ENCODE measurements around the gene CRCP.
"Not testable (repeated sequence)": the region's sequence is repeated elsewhere in the genome, so short reads cannot be mapped to it uniquely, and the experiment has no call there.

The CRCP gene

DNA sequence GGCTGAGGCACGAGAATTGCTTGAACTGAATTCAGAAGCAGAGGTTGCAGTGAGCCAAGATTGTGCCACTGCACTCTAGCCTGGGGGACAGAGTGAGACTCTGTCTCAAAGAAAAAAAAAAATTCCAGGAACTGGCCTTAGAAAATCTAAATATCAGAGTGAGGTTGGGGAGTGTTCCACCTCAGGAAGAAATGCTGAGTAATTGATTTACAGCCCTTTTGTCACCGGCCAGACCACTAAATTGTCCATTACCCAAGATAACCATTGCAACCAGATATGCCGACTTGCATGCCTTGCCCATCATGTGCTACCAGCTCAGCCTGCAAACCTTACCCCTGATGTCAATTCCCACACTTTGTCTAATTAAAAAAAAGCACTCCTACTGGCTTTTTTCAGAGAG lies 42.4 kb downstream of the CRCP start:
- H3K9me3 ChIP-seq (ENCODE audit: control insufficient read depth, low read length), result peaks cover 6% of the 10 kb centered on the region
- H3K4me3 ChIP-seq (ENCODE audit: extremely low read depth, insufficient read depth, low read length, poor library complexity, severe bottlenecking), result no peak overlapping the region
- peaks cover 11% of the 10 kb centered on the region for H3K4me1 ChIP-seq (ENCODE audit: control insufficient read depth, insufficient read depth, low read length, poor library complexity, severe bottlenecking)
- WGBS, 2 experiments (ENCODE audit: insufficient coverage in 2 of 2), result 93 to 97% methylated on average over 2 to 3 of the region's 3 CpGs
- peaks cover 63% of the 10 kb centered on the region for H3K36me3 ChIP-seq (ENCODE audit: control insufficient read depth, insufficient read depth, low read length)
- no peak overlapping the region for H3K27ac ChIP-seq (ENCODE audit: low read depth, low read length, severe bottlenecking)

DNA sequence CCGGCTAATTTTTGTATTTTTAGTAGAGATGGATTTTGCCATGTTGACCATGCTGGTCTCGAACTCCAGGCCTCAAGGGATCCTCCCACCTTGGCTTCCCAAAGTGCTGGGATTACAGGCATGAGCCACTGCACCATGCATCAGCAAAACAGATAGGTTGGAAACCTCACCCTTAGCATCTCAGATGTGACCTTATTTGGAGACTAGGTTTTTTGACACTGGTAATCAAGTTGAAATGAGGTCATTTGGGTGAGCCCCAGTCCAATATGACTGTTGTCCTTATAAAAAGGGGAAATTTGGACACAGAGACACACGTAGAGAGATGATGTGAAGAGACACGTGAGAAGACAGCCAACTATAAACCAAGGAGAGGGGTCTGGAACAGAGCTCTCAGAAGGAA lies 48.0 kb downstream of the CRCP start:
- no peaks in the 10 kb centered on the region for H3K4me1 ChIP-seq (ENCODE audit: control insufficient read depth, insufficient read depth, low read length, poor library complexity, severe bottlenecking)
- H3K4me3 ChIP-seq (ENCODE audit: extremely low read depth, insufficient read depth, low read length, poor library complexity, severe bottlenecking), result no peak overlapping the region
- WGBS, 2 experiments (ENCODE audit: insufficient coverage in 2 of 2), result 73 to 93% methylated on average over 2 to 4 of the region's 4 CpGs

DNA sequence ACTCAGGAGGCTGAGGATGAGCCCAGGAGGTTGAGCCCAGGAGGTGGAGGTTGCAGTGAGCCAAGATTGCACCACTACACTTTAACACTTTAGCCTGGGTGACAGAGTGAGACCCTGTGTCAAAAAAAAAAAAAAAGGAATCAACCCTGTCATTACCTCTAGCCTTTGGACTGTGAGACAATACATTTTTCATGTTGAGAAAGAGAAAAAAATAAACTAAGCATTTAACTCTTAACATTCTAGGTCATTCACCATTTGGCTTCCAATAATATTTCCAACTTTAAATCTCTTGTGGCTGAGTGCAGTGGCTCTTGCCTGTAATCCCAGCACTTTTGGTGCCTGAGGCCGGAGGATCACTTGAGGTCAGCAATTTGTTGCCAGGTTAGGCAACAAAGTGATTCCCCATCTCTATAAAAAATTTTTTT lies 48.6 kb downstream of the CRCP start:
- Histone ChIP-seq H3K9me3 (ENCODE audit: control insufficient read depth, low read length) (peaks cover 3% of the 10 kb centered on the region), H3K4me3 (ENCODE audit: extremely low read depth, insufficient read depth, low read length, poor library complexity, severe bottlenecking) (no peak overlapping the region), H3K27ac (ENCODE audit: low read depth, low read length, severe bottlenecking) (no peak overlapping the region), H3K36me3 (ENCODE audit: control insufficient read depth, insufficient read depth, low read length) (peaks cover 11% of the 10 kb centered on the region), H3K4me1 (ENCODE audit: control insufficient read depth, insufficient read depth, low read length, poor library complexity, severe bottlenecking) (no peaks in the 10 kb centered on the region)
- 91 to 100% methylated on average over 1 of the region's 1 CpG for WGBS, 2 experiments (ENCODE audit: insufficient coverage in 2 of 2)

More for the DNA sequence above, 48.0 kb downstream of the CRCP start:
- peaks cover 17% of the 10 kb centered on the region for H3K36me3 ChIP-seq (ENCODE audit: control insufficient read depth, insufficient read depth, low read length)
- H3K9me3 ChIP-seq (ENCODE audit: control insufficient read depth, low read length), result peaks cover 6% of the 10 kb centered on the region
- H3K27ac ChIP-seq (ENCODE audit: low read depth, low read length, severe bottlenecking), result no peak overlapping the region

DNA sequence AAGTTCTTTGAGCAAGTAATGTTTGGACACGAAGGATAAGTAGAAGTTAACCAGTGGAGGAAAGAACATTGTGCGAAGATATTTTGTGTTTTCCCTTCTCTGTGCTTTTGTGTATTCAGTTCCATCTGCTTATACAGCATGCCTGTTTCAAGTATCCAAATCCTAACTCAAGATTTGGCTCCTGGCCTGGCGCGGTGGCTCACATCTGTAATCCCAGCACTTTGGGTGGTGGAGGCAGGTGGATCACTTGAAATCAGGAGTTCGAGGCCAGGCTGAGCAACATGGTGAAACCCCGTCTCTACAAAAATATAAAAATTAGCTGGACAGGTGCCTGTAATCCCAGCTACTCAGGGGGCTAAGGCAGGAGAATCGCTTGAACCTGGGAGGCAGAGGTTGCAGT lies 49.7 kb downstream of the CRCP start:
- WGBS, 2 experiments (ENCODE audit: insufficient coverage in 2 of 2), result 98 to 100% methylated on average over 3 to 4 of the region's 7 CpGs
- H3K4me3 ChIP-seq (ENCODE audit: extremely low read depth, insufficient read depth, low read length, poor library complexity, severe bottlenecking), result no peak overlapping the region
- no peaks in the 10 kb centered on the region for H3K9me3 ChIP-seq (ENCODE audit: control insufficient read depth, low read length)
- no peaks in the 10 kb centered on the region for H3K4me1 ChIP-seq (ENCODE audit: control insufficient read depth, insufficient read depth, low read length, poor library complexity, severe bottlenecking)
- no peak overlapping the region for H3K27ac ChIP-seq (ENCODE audit: low read depth, low read length, severe bottlenecking)
- H3K36me3 ChIP-seq (ENCODE audit: control insufficient read depth, insufficient read depth, low read length), result no peaks in the 10 kb centered on the region

GRCh38 chr7:66167773-66168387 lies 53.2 kb downstream of the CRCP start:
- H3K4me1 ChIP-seq (ENCODE audit: control insufficient read depth, insufficient read depth, low read length, poor library complexity, severe bottlenecking), result no peaks in the 10 kb centered on the region
- WGBS, 2 experiments (ENCODE audit: insufficient coverage in 2 of 2), result 89 to 100% methylated on average over 1 to 3 of the region's 7 CpGs
- H3K4me3 ChIP-seq (ENCODE audit: extremely low read depth, insufficient read depth, low read length, poor library complexity, severe bottlenecking), result no peak overlapping the region
- no peaks in the 10 kb centered on the region for H3K9me3 ChIP-seq (ENCODE audit: control insufficient read depth, low read length)
- H3K36me3 ChIP-seq (ENCODE audit: control insufficient read depth, insufficient read depth, low read length), result no peaks in the 10 kb centered on the region
- H3K27ac ChIP-seq (ENCODE audit: low read depth, low read length, severe bottlenecking), result no peak overlapping the region

DNA sequence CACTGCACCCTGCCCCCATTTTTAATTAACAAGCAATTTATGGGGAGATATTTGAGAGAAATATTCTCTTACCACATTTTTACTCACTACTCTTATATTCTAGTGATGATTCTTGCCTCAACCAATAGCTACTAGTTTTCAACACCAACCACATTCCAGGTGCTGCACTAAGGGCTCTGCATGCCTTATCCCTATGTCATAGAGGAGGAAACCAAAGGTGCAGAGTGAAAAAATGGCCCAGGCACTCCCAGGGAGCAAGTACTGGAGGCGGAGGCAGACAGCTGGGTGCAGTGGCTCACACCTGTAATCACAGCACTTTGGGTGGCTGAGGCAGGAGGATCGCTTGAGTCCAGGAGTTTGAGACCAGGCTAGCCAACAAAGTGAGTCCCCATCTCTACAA lies 55.0 kb downstream of the CRCP start:
- Histone ChIP-seq H3K4me3 (ENCODE audit: extremely low read depth, insufficient read depth, low read length, poor library complexity, severe bottlenecking) (no peak overlapping the region), H3K36me3 (ENCODE audit: control insufficient read depth, insufficient read depth, low read length) (no peaks in the 10 kb centered on the region), H3K27ac (ENCODE audit: low read depth, low read length, severe bottlenecking) (no peak overlapping the region), H3K4me1 (ENCODE audit: control insufficient read depth, insufficient read depth, low read length, poor library complexity, severe bottlenecking) (no peaks in the 10 kb centered on the region), H3K9me3 (ENCODE audit: control insufficient read depth, low read length) (no peaks in the 10 kb centered on the region)
- 84 to 100% methylated on average over 2 of the region's 2 CpGs for WGBS, 2 experiments (ENCODE audit: insufficient coverage in 2 of 2)

GRCh38 chr7:66170309-66171231 lies 55.9 kb downstream of the CRCP start:
- Histone ChIP-seq H3K4me3 (ENCODE audit: extremely low read depth, insufficient read depth, low read length, poor library complexity, severe bottlenecking) (no peak overlapping the region), H3K4me1 (ENCODE audit: control insufficient read depth, insufficient read depth, low read length, poor library complexity, severe bottlenecking) (no peaks in the 10 kb centered on the region), H3K9me3 (ENCODE audit: control insufficient read depth, low read length) (no peaks in the 10 kb centered on the region), H3K36me3 (ENCODE audit: control insufficient read depth, insufficient read depth, low read length) (no peaks in the 10 kb centered on the region), H3K27ac (ENCODE audit: low read depth, low read length, severe bottlenecking) (no peak overlapping the region)
- WGBS, 2 experiments (ENCODE audit: insufficient coverage in 2 of 2), result 80 to 83% methylated on average over 11 to 12 of the region's 16 CpGs

DNA sequence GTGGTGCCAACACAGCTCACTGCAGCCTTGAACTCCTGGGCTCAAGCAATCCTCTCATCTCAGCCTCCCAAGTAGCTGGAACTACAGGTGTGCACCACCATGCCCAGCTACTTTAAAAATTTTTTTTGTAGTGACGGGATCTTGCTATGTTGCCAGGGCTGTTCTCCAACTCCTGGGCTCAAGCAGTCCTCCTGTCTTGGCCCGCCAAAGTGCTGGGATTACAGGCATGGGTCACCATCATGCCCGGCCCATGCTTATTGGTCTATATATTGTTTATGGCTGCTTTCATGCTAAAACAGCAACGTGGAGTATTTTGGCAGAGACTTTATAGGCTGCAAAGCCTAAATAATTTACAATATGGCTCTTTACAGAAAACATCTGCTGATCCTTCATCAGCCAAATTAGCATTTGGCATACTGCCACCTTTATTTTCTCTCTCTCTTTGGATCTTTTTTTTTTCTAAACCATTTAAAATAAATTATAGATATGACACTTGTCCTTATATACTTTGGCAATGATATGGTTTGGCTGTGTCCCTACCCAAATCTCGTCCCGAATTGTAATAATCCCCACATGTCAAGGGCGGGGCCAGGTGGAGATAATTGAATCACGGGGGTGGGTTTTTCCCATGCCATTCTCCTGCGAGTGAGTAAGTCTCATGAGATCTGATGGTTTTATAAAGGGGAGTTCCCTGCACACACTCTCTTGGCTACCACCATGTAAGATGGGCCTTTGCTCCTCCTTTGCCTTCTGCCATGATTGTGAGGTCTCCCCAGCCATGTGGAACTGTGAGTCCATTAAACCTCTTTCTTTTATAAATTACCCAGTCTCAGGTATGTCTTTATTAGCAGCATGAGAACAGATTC lies 58.1 kb downstream of the CRCP start:
- 93 to 100% methylated on average over 3 to 7 of the region's 9 CpGs for WGBS, 2 experiments (ENCODE audit: insufficient coverage in 2 of 2)
- not testable (repeated sequence) for H3K9me3 ChIP-seq (ENCODE audit: control insufficient read depth, low read length); H3K36me3 ChIP-seq (ENCODE audit: control insufficient read depth, insufficient read depth, low read length); H3K27ac ChIP-seq (ENCODE audit: low read depth, low read length, severe bottlenecking); H3K4me3 ChIP-seq (ENCODE audit: extremely low read depth, insufficient read depth, low read length, poor library complexity, severe bottlenecking); H3K4me1 ChIP-seq (ENCODE audit: control insufficient read depth, insufficient read depth, low read length, poor library complexity, severe bottlenecking)

DNA sequence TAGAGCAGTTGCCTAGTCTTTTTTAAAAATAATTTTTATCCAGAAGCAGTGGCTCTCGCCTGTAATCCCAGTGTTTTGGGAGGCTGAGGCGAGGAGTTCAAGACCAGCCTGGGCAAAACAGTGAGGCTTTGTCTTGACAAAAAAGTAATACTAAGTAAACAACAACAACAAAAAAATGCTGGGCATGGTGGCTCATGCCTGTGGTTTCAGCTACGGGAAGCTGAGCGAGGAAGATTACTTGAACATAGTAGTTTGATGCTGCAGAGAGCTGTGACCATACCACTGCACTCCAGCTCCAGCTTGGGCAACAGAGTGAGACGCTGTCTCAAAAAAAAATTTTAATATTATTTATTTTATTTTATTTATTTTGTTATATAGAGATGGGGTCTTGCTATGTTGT lies 59.2 kb downstream of the CRCP start:
- Histone ChIP-seq H3K36me3 (ENCODE audit: control insufficient read depth, insufficient read depth, low read length) (no peaks in the 10 kb centered on the region), H3K4me1 (ENCODE audit: control insufficient read depth, insufficient read depth, low read length, poor library complexity, severe bottlenecking) (no peaks in the 10 kb centered on the region), H3K27ac (ENCODE audit: low read depth, low read length, severe bottlenecking) (no peak overlapping the region), H3K4me3 (ENCODE audit: extremely low read depth, insufficient read depth, low read length, poor library complexity, severe bottlenecking) (no peak overlapping the region), H3K9me3 (ENCODE audit: control insufficient read depth, low read length) (peaks cover 6% of the 10 kb centered on the region)
- 89 to 100% methylated on average over 3 of the region's 5 CpGs for WGBS, 2 experiments (ENCODE audit: insufficient coverage in 2 of 2)

- H3K36me3 ChIP-seq (ENCODE audit: control insufficient read depth, insufficient read depth, low read length); H3K4me3 ChIP-seq (ENCODE audit: extremely low read depth, insufficient read depth, low read length, poor library complexity, severe bottlenecking); H3K9me3 ChIP-seq (ENCODE audit: control insufficient read depth, low read length); H3K27ac ChIP-seq (ENCODE audit: low read depth, low read length, severe bottlenecking); H3K4me1 ChIP-seq (ENCODE audit: control insufficient read depth, insufficient read depth, low read length, poor library complexity, severe bottlenecking): not testable (repeated sequence)
- WGBS, 2 experiments (ENCODE audit: insufficient coverage in 2 of 2), result 68 to 85% methylated on average over 7 to 8 of the region's 8 CpGs
Measured at GRCh38 chr7:66175006-66175405, 60.4 kb downstream of the CRCP start.
